HG03571 (cell line): Measurements from ENCODE around the gene CDK13.
"Not testable (repeated sequence)": the region's sequence is repeated elsewhere in the genome, so short reads cannot be mapped to it uniquely, and the experiment has no call there.

Experiments used
- ATAC-seq: cut with Tn5 transposase; IDR thresholded peaks from one replicate; pipeline ENCODE4 v1.9.1; 2021; ENCODE audit not compliant: unreplicated experiment

The CDK13 gene

GRCh38 chr7:39949971-39950472, at the start of gene CDK13:
TSS of gene CDK13 (plus strand) at chr7:39950256. CDS start at chr7:39950642, 386 bp downstream.
- ATAC-seq = peak; percentile 43

DNA sequence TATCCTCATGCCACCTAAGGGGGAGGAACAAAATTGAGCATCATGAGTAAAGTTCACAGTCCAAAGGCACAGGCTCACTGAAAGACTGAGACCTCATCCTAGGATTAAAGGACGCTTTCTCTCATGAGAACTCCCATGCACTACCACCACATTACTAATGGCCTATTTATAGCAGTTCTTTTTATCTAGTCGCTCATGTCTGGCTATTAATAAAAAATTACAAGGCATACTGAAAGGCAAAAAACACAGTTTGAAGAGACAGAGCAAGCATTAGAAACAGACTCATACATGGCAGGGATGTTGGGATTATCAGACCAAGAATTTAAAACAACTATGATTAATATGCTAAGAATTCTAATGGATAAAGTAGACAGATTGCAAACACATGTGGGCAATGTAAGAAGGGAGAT, 46.0 kb upstream of the CDK13 start:
- no peak for ATAC-seq

- no peak for ATAC-seq
These were observed 41.9 kb upstream of the CDK13 start for GRCh38 chr7:39908141-39908540.

DNA sequence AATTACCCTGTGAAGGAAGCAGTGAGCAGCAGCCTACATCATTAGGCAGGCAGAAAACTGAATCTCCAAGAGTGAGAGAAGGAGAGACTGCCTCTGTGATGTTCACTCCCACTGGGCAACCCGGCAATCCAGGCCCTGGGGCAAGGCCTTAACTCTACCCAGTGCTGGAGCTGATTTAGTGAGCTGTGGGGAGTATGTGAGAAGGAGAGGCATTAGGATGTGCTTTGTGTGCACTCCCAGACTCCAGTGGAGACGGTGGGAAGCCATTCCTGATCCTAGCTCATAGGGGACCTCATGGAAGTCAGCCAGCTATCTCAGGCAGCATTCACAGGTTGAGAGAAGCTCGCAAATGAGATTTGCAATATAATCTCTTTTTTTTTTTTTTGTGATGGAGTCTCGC, 41.1 kb upstream of the CDK13 start:
- no peak for ATAC-seq

DNA sequence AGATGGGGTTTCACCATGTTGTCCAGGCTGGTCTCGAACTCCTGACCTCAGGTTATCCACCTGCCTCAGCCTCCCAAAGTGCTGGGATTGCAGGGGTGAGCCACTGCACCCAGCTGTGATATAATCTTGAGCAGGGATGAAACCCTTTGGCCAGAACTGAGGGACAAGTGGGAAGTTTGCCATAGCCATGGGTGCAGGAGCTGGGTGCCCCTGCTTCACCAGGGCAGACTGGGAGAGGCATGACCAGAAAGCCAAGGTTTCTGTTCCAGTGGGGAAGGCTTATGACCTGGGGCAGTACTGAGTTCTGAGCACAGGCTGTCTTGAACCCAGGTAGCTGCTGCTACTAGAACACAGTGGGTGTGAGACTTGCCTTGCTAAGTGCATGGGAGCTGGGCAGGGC, 40.5 kb upstream of the CDK13 start:
- ATAC-seq = no peak

DNA sequence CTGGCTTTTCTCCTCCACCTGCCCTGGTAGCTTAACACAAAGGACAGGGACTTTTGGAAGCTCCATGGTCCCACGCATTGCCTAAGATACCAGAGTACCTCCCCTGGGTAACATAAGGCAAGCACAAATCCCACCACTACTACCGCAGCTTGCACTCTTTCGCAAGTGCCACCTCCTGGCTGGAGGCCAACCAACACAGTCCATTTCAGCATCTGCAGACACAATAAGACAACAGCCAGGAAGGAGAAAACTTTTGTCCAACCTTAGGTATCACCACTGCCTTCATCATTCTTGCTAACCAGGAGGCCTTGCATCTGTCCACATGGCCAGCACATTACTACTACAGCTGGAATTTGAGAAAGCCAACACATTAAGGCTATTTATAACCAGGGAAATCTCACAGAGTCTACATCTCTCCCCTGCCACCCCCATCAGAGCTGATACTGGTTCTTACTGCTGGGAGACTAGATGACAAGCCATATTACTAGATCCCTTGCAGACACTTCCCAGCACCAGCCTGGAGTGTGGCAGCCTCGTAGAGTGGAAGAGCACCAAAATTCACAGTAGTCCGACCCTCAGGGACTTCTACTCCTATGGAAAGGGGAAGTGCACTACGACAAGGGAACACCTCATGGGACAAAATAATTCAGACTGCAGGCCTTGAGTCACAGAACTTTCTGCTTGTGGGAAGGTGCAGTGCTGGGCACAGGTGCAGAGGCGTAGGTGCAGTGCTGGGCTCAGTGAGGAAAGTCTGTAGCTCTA, 39.8 kb upstream of the CDK13 start:
- ATAC-seq = no peak

- no peak for ATAC-seq
These were observed 38.9 kb upstream of the CDK13 start for GRCh38 chr7:39911167-39911566.

GRCh38 chr7:39915847-39916246, 34.2 kb upstream of the CDK13 start:
- not testable (repeated sequence) for ATAC-seq

DNA sequence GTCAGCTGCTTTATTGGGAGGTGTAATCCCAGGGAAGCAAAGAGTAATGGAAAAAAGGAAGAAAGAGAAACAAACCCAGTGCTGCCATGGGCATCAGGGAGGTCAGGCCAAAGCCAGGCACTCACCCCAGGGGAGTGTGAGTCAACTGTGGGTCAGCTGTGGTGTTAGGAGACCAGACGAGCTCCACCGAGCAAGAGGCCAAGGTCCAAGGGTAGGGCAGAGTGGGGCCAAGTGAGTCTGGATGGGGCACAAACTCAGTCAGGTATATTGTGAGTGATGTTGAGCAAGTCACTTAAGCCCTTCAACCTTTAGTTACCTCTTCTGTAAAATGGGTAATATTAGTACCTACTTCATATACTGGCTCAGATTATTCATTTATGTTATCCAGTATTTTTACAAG, 30.4 kb upstream of the CDK13 start:
- ATAC-seq = no peak

GRCh38 chr7:39921506-39922175, 28.4 kb upstream of the CDK13 start:
- no peak for ATAC-seq

DNA sequence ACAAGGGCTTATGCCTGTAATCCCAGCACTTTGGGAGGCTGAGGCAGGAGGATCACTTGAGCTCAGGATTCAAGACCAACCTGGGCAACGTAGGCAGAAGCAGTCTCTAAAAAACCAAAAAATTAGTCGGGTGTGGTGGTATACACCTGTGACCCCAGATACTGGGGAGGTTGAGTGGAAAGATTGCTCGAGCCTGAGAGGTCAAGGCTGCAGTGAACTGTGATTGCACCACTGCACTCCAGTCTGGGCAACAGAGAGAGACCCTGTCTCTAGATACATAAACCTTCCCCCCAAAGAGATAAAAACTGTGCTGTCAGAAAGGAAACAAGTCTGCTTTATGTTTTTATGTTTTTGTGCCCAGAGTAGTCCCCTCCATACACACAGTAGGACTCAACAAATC, 27.5 kb upstream of the CDK13 start:
- ATAC-seq = no peak

DNA sequence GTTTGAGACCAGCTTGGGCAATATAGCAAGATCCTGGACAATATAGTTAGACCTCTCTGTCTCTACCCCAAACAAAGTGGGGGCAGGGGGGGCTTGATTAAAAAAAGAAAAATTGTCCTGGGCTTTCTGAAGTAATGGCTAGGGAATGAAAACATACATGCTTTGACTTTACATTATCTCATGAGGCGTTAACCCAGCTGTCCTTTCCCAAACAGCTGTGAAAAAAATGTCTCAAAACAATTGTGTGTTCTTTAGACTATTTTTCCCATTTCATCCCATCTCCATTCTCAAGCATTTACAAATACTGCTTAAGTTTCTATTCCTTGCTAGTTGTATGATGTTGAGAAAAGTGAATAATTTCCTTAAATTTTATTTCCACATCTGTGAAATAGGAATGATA, 27.0 kb upstream of the CDK13 start:
- ATAC-seq = no peak

DNA sequence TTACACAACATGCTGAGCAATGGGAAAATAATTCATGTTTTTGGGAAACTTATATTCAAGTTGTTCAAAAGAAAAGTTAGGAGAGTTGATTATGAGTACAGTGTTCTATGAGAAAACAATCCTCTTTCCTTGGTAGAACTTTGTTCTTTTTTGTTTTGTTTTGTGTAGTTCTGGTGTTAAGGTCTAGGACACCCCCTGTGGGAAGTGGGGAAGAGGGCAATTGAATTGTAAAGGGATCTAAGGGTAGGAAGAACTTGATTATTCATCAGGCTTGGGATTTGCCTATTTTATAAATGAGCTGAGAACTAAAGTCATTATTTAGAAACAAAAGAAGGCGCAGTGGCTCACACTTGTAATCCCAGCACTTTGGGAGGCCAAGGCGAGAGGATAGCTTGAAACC, 25.9 kb upstream of the CDK13 start:
- ATAC-seq = no peak

DNA sequence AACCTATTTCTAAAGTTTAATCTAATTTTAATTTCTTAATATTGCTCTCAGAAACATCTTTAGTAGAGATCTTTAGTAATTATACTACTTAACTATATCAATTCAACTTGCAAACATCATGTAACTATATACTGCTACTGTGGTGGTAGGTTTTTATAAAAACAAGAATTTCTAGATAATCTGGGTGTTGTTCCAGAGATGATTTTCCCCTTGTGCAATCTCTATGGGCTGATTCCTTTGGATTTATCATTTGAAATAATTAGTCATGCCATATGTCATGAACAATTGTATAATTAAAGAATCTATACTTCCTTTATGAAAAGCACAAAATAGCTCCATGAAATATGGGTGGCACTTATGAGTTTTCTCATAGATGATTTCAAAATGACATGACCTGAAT, 23.9 kb upstream of the CDK13 start:
- no peak for ATAC-seq

DNA sequence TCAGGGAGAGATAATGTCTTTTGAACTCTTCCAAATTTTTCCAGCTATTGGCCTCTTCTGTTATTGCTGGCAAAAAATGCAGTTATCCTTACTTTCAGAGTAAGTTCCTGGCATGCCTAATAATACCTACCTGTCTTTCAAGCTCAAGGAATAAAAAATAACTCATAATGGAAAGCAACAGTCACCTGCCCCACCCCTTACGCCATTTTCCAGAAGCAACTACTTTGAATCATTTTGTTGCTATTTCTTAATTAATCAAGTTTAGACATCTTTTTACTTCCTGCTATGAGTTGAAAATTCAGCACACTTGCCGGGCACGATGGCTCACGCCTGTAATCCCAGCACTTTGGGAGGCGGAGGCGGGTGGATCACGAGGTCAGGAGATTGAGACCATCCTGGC, 23.0 kb upstream of the CDK13 start:
- ATAC-seq = no peak

- no peak for ATAC-seq
These were observed 15.9 kb upstream of the CDK13 start for GRCh38 chr7:39934132-39934531.

- no peak for ATAC-seq
These were observed 13.3 kb upstream of the CDK13 start for GRCh38 chr7:39936761-39937160.

- ATAC-seq = no peak
These were observed 12.5 kb upstream of the CDK13 start for GRCh38 chr7:39937366-39938153.

DNA sequence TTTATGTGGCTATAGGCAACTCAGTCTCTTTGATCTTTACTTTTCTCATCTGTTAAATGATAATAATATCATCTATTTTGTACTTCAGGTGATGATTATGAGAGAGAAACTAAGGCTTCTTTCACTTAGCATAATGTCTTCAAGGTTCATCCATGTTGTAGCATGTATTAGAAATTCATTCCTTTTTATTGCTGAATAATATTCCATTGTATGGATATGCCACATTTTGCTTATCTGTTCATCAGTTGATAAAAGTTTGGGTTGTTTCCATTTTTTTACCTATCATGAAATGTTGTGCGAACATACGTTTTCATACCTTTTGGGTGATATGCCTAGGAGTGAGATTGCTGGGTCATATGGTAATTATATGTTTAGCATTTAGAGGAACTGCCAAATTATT, 7.2 kb upstream of the CDK13 start:
- ATAC-seq = no peak

DNA sequence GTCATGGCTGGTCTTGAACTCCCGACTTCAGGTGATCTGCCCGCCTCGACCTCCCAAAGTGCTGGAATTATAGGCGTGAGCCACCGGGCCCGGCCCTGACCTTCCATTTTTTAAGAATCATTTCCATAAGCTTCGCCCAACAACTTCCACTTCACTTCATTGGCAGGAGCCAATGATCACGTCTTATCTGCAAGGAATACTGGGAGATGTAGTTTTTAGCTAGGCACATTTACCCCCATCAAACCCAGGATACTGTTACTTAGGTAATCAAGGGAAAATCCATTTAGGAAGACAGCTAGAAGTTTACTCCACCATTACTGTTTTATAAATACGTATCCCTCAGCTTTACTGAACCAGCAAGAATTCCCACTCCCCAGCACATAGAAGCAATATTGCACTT, 3.4 kb upstream of the CDK13 start:
- ATAC-seq = no peak

- ATAC-seq = no peak
These were observed 1.6 kb upstream of the CDK13 start for GRCh38 chr7:39948375-39948955.
